DOHH2 (cell line): ENCODE results near the gene CALY.

Experiments used
- H3F3A ChIP-seq: fragments of 200-600 bp; sonication (generic), shearing (Covaris generic); 2 replicates; pipeline ENCODE4 v1.6.0; 2016; ENCODE audit warnings: antibody characterized with exemption, mild to moderate bottlenecking; ENCODE audit not compliant: control insufficient read depth, insufficient read depth
- H3K27ac ChIP-seq: fragments of 200-600 bp; sonication (generic); 2 replicates; pipeline ENCODE4 v1.5.1; 2014; ENCODE audit warnings: low read depth, mild to moderate bottlenecking, low read length, moderate library complexity
- H3K27me3 ChIP-seq: fragments of 200-600 bp; sonication (generic); 2 replicates; pipeline ENCODE4 v1.6.1; 2014; ENCODE audit warnings: mild to moderate bottlenecking, low read length, mixed read lengths; ENCODE audit not compliant: control insufficient read depth
- H3K36me3 ChIP-seq: fragments of 200-600 bp; sonication (generic); 2 replicates; pipeline ENCODE4 v1.6.1; 2014; ENCODE audit warnings: mild to moderate bottlenecking, low read length, moderate library complexity, mixed read lengths; ENCODE audit not compliant: control insufficient read depth
- H3K4me1 ChIP-seq: fragments of 200-600 bp; sonication (generic); 2 replicates; pipeline ENCODE4 v1.6.1; 2014; ENCODE audit warnings: mild to moderate bottlenecking, low read length, mixed read lengths; ENCODE audit not compliant: control insufficient read depth
- H3K4me2 ChIP-seq: fragments of 200-600 bp; sonication (generic); 2 replicates; pipeline ENCODE4 v1.6.0; 2014; ENCODE audit warnings: mild to moderate bottlenecking, low read length, moderate library complexity
- H3K4me3 ChIP-seq: fragments of 200-600 bp; sonication (generic); 2 replicates; pipeline ENCODE4 v1.5.1; 2014; ENCODE audit warnings: mild to moderate bottlenecking, low read length, mixed read lengths
- H3K79me2 ChIP-seq: fragments of 200-600 bp; sonication (generic); 2 replicates; pipeline ENCODE4 v1.6.1; 2014; ENCODE audit warnings: mild to moderate bottlenecking, low read length, mixed read lengths; ENCODE audit not compliant: control insufficient read depth
- H3K9me2 ChIP-seq: fragments of 200-600 bp; sonication (generic); replicated peaks from 2 replicates; pipeline ENCODE4 v1.6.1; 2014; ENCODE audit warnings: mild to moderate bottlenecking, low read length, mixed read lengths; ENCODE audit not compliant: control insufficient read depth
- H3K9me3 ChIP-seq: fragments of 200-600 bp; sonication (generic); 2 replicates; pipeline ENCODE4 v1.6.1; 2014; ENCODE audit warnings: antibody characterized with exemption, low read length, mixed read lengths; ENCODE audit not compliant: control insufficient read depth, insufficient read depth
- H4K20me1 ChIP-seq: fragments of 200-600 bp; sonication (generic); 2 replicates; pipeline ENCODE4 v1.6.0; 2014; ENCODE audit warnings: low read depth, mild to moderate bottlenecking, antibody characterized with exemption, low read length, moderate library complexity; ENCODE audit not compliant: control insufficient read depth, insufficient read depth
- EZH2phosphoT487 ChIP-seq: fragments of 200-600 bp; sonication (generic); IDR thresholded peaks from 2 replicates; pipeline ENCODE4 v1.6.1; 2017; ENCODE audit warnings: borderline replicate concordance, mild to moderate bottlenecking, antibody characterized with exemption, low read length, moderate library complexity, mixed read lengths
- TF ChIP-seq, protein P1 (sequence below): fragments of 200-600 bp; sonication (generic); IDR thresholded peaks from one replicate; pipeline ENCODE4 v1.5.1; 2014; ENCODE audit warnings: antibody characterized with exemption, mild to moderate bottlenecking, low read depth, low read length; ENCODE audit not compliant: poor library complexity, severe bottlenecking

The CALY gene

GRCh38 chr10:133379152-133379800 is 42.6 kb upstream of the CALY start, which contains the start of gene PAOX:
TSS of gene PAOX (plus strand) at chr10:133379262. CDS start at chr10:133379317, 55 bp downstream.
- Histone ChIP-seq H3K27ac (no peak within 1 kb of the TSS), H4K20me1 (no peaks in the 10 kb centered on the region), H3K9me2 (no peaks in the 10 kb centered on the region), H3K4me1 (peaks cover 19% of the 10 kb centered on the region), H3K36me3 (no peaks in the 10 kb centered on the region), H3K4me3 (peak within 1 kb of the TSS; percentile 83), H3K9me3 (no peaks in the 10 kb centered on the region), H3K79me2 (no peaks in the 10 kb centered on the region), H3K4me2 (peak within 1 kb of the TSS; percentile 100), H3F3A (peaks cover 5% of the 10 kb centered on the region; the same call in 1 of the 2 replicates), H3K27me3 (peaks cover 16% of the 10 kb centered on the region; the same call in 1 of the 2 replicates)
- TF ChIP-seq EZH2phosphoT487, result no peak

- Histone ChIP-seq H3K27ac (no peak overlapping the region), H3K36me3 (no peaks in the 10 kb centered on the region), H3K4me1 (peaks cover 24% of the 10 kb centered on the region), H3K27me3 (peaks cover 16% of the 10 kb centered on the region; the same call in 1 of the 2 replicates), H3K4me3 (peak overlapping the region; percentile 83), H3K9me2 (no peaks in the 10 kb centered on the region), H3F3A (peaks cover 5% of the 10 kb centered on the region; the same call in 1 of the 2 replicates), H3K9me3 (no peaks in the 10 kb centered on the region), H4K20me1 (no peaks in the 10 kb centered on the region), H3K79me2 (no peaks in the 10 kb centered on the region), H3K4me2 (peak overlapping the region; percentile 100)
- TF ChIP-seq, protein P1, sequence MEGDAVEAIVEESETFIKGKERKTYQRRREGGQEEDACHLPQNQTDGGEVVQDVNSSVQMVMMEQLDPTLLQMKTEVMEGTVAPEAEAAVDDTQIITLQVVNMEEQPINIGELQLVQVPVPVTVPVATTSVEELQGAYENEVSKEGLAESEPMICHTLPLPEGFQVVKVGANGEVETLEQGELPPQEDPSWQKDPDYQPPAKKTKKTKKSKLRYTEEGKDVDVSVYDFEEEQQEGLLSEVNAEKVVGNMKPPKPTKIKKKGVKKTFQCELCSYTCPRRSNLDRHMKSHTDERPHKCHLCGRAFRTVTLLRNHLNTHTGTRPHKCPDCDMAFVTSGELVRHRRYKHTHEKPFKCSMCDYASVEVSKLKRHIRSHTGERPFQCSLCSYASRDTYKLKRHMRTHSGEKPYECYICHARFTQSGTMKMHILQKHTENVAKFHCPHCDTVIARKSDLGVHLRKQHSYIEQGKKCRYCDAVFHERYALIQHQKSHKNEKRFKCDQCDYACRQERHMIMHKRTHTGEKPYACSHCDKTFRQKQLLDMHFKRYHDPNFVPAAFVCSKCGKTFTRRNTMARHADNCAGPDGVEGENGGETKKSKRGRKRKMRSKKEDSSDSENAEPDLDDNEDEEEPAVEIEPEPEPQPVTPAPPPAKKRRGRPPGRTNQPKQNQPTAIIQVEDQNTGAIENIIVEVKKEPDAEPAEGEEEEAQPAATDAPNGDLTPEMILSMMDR, result no peak
- no peak for TF ChIP-seq EZH2phosphoT487
Observed at GRCh38 chr10:133378251-133379096, 41.8 kb upstream of the CALY start.

GRCh38 chr10:133377818-133378250 is 41.1 kb upstream of the CALY start:
- Histone ChIP-seq H3K4me3 (peak overlapping the region; percentile 83), H3K9me3 (no peaks in the 10 kb centered on the region), H3K27ac (no peak overlapping the region), H3K9me2 (no peaks in the 10 kb centered on the region), H3K79me2 (no peaks in the 10 kb centered on the region), H3K36me3 (no peaks in the 10 kb centered on the region), H3F3A (peaks cover 5% of the 10 kb centered on the region; the same call in 1 of the 2 replicates), H4K20me1 (no peaks in the 10 kb centered on the region), H3K27me3 (peaks cover 16% of the 10 kb centered on the region; the same call in 1 of the 2 replicates), H3K4me2 (peak overlapping the region; percentile 100), H3K4me1 (peaks cover 24% of the 10 kb centered on the region)
- TF ChIP-seq EZH2phosphoT487, result no peak
- TF ChIP-seq, protein P1, result no peak
